Left lung (tissue), 14 donors: ENCODE measurements around the gene PLA2G4B. TPM values are rescaled to one million over a fixed set of nuclear protein-coding genes. Genes with fewer than 3 reads are reported as not detected.
A peak's percentile ranks its signal among the peaks of the same experiment; 100 is the strongest.

ENCODE experiments used
- ATAC-seq: fragments of 200-7000 bp; cut with Tn5 transposase; one replicate; pipeline ENCODE4 v1.9.1; 2020; ENCODE audit warnings: moderate library complexity
- DNase-seq, 4 donors: peaks; one replicate each; pipeline ENCODE4 v3.0.0-alpha.2; 2013 to 2020
- H3K27ac ChIP-seq, 2 donors: fragments of 200-600 bp; sonication (generic) in 1 of 2; one replicate each; pipeline versions ENCODE4 v1.5.0 to v1.8.0; 2020 to 2021
- H3K27me3 ChIP-seq, 2 donors: fragments of 200-600 bp; sonication (generic) in 1 of 2; one replicate each; pipeline versions ENCODE4 v1.5.0 to v1.8.0; 2020 to 2021
- H3K36me3 ChIP-seq, 2 donors: fragments of 200-600 bp; sonication (generic) in 1 of 2; one replicate each; pipeline versions ENCODE4 v1.5.0 to v1.8.0; 2020 to 2021
- H3K4me1 ChIP-seq, 2 donors: fragments of 200-600 bp; one replicate each; pipeline ENCODE4 v1.8.0; 2021
- H3K4me3 ChIP-seq, 2 donors: fragments of 200-600 bp; sonication (generic) in 1 of 2; one replicate each; pipeline versions ENCODE4 v1.5.0 to v1.8.0; 2020 to 2021; ENCODE audit warnings: mild to moderate bottlenecking in 1 of 2
- H3K9me3 ChIP-seq, 2 donors: fragments of 200-600 bp; sonication (generic) in 1 of 2; one replicate each; pipeline versions ENCODE4 v1.5.0 to v1.8.0; 2020 to 2021
- CTCF ChIP-seq, 2 donors: fragments of 200-600 bp; sonication (generic) in 1 of 2; IDR thresholded peaks; one replicate each; pipeline versions ENCODE4 v1.5.0 to v1.8.0; 2021; ENCODE audit warnings: antibody characterized with exemption in 2 of 2
- intact Hi-C, 2 donors: fragments of 100-400 bp; cut with DNase I; formaldehyde crosslinking; loops; one replicate each; pipeline versions ENCODE4 v1.11.2 to v1.14.2; 2022
- long read RNA-seq, 12 donors: library from polyadenylated mRNA in 2 of 12; unstranded in 2 of 12; transcript quantifications; one replicate each; pipeline ENCODE4 v2.0.0 and lab custom pipeline, GENCODE V29; 2019 to 2026
- polyA plus RNA-seq, 6 donors: library from polyadenylated mRNA; unstranded; fragments of 120-200 nt; gene quantifications; one replicate each; pipeline ENCODE4 v1.2.1, GENCODE V29; 2013; ENCODE audit not compliant: insufficient read length in 6 of 6
- total RNA-seq, 2 donors: library from RNA; stranded (reverse); fragmentation: NEBNext Ultra II Directional; extraction: Animal tissue kit (Norgen Biotek cat#: 25700); gene quantifications; one replicate each; pipeline ENCODE4 v1.2.1, GENCODE V29; 2021
- donor health status: DM: no; HTN: yes; CAD: no.
- donor health status: DM: no; HTN: no; CAD: no.

Gene PLA2G4B
- total RNA-seq (1 to 10 TPM; 9.2 to 9.3 TPM), polyA plus RNA-seq (10 to 100 TPM in 5 of 6 donors, 1 to 10 TPM in 1; 9.8 to 23.1 (median 13.1) TPM)
- long read RNA-seq, donor 1, result 0 reads
- long read RNA-seq, donor 2, result 0 reads
- long read RNA-seq, donor 3, result 0 reads
- long read RNA-seq, donor 4, partial matches to known transcripts, result 1 of 1 reads
- long read RNA-seq, donor 4, other reads (novel, unspliced or antisense), result 0 of 1 reads
- long read RNA-seq, donor 5, result 0 reads
- long read RNA-seq, donor 6, result 0 reads
- long read RNA-seq, donor 7, result 0 reads
- long read RNA-seq, donor 8, result 0 reads
- long read RNA-seq, donor 9, result 0 reads
- long read RNA-seq, donor 10, result 0 reads
- long read RNA-seq, donor 11, result 0 reads
- long read RNA-seq, donor 12, result 0 reads

GRCh38 chr15:41838400-41838897, at the start of gene PLA2G4B:
Gene PLA2G4B, plus strand, starts transcription at chr15:41838847. Its CDS starts 67 bp downstream, at chr15:41838914.
- peak; percentile 89 for ATAC-seq
- peaks cover 0 to 48% of the 10 kb centered on the region in 2 donors for H3K36me3 ChIP-seq

GRCh38 chr15:41789236-41789635, 49.4 kb upstream of the PLA2G4B start:
- no peak for DNase-seq
- no peak for ATAC-seq
- no peaks in the 10 kb centered on the region for H3K36me3 ChIP-seq
- H3K9me3 ChIP-seq, result no peaks in the 10 kb centered on the region
- H3K4me1 ChIP-seq, result peaks cover 12 to 26% of the 10 kb centered on the region in 2 donors
- intact Hi-C loops, result no loop called here
- H3K27ac ChIP-seq, result no peak overlapping the region
- H3K4me3 ChIP-seq, result no peak overlapping the region
- H3K27me3 ChIP-seq, result no peaks in the 10 kb centered on the region
- no peak for TF ChIP-seq CTCF (IDR thresholded peaks at IDR 0.05)

More at GRCh38 chr15:41838400-41838897, at the start of gene PLA2G4B:
- no peak for TF ChIP-seq CTCF (IDR thresholded peaks at IDR 0.05)
- peak; percentile 36 to 90 (median 86) for DNase-seq
- Histone ChIP-seq H3K4me1 (peaks cover 2 to 4% of the 10 kb centered on the region in 2 donors), H3K27me3 (no peaks in the 10 kb centered on the region), H3K9me3 (no peaks in the 10 kb centered on the region), H3K27ac (peak within 1 kb of the TSS; percentile 20 to 56), H3K4me3 (no peak within 1 kb of the TSS)
- intact Hi-C loops, result no loop called here

- H3K4me3 ChIP-seq, result no peak overlapping the region
- no peaks in the 10 kb centered on the region for H3K36me3 ChIP-seq
- H3K27me3 ChIP-seq, result no peaks in the 10 kb centered on the region
- DNase-seq, result no peak
- no peak for ATAC-seq
- no peaks in the 10 kb centered on the region for H3K9me3 ChIP-seq
- peak overlapping the region in 1 of 2 donors; percentile 41 for H3K27ac ChIP-seq
- peaks cover 12 to 26% of the 10 kb centered on the region in 2 donors for H3K4me1 ChIP-seq
- TF ChIP-seq CTCF (IDR thresholded peaks at IDR 0.05), result no peak
- intact Hi-C loops, result no loop called here
These were observed 49.0 kb upstream of the PLA2G4B start for GRCh38 chr15:41789662-41790061.

- Histone ChIP-seq H3K9me3 (no peaks in the 10 kb centered on the region), H3K27ac (peak overlapping the region; percentile 34 to 59), H3K4me3 (no peak overlapping the region), H3K27me3 (no peaks in the 10 kb centered on the region), H3K36me3 (no peaks in the 10 kb centered on the region), H3K4me1 (peaks cover 12 to 26% of the 10 kb centered on the region in 2 donors)
- ATAC-seq, result no peak
- DNase-seq, result no peak
- intact Hi-C loops, result no loop called here
- no peak for TF ChIP-seq CTCF (IDR thresholded peaks at IDR 0.05)
These were observed 48.5 kb upstream of the PLA2G4B start for GRCh38 chr15:41790169-41790568.

- intact Hi-C loops, result no loop called here
- H3K27ac ChIP-seq, result peak overlapping the region; percentile 34 to 59
- no peak for DNase-seq
These were observed 47.7 kb upstream of the PLA2G4B start for GRCh38 chr15:41790756-41791546.

More at GRCh38 chr15:41790756-41791546, 47.7 kb upstream of the PLA2G4B start:
- Histone ChIP-seq H3K9me3 (no peaks in the 10 kb centered on the region), H3K4me1 (peaks cover 12 to 26% of the 10 kb centered on the region in 2 donors), H3K36me3 (no peaks in the 10 kb centered on the region), H3K4me3 (no peak overlapping the region), H3K27me3 (no peaks in the 10 kb centered on the region)
- peak; percentile 87 for ATAC-seq
- TF ChIP-seq CTCF (IDR thresholded peaks at IDR 0.05), result no peak
